GM23248 (cell line): ENCODE measurements around the gene USP53. TPM values are rescaled to one million over a fixed set of nuclear protein-coding genes. Genes with fewer than 3 reads are reported as not detected.
"Not testable (repeated sequence)": the region's sequence is repeated elsewhere in the genome, so short reads cannot be mapped to it uniquely, and the experiment has no call there.

Experiments
- DNase-seq: peaks from one replicate; pipeline ENCODE4 v3.0.0-alpha.2; 2015
- H2AFZ ChIP-seq: fragments of 200-600 bp; sonication (generic); 2 replicates; pipeline ENCODE4 v1.6.1; 2016; ENCODE audit warnings: antibody characterized with exemption
- H3F3A ChIP-seq: fragments of 200-600 bp; sonication (generic); 2 replicates; pipeline ENCODE4 v1.6.1; 2016; ENCODE audit warnings: mild to moderate bottlenecking, antibody characterized with exemption, mixed run types; ENCODE audit not compliant: insufficient read depth
- H3K27ac ChIP-seq: fragments of 200-600 bp; sonication (generic); 2 replicates; pipeline ENCODE4 v1.5.1; 2016; ENCODE audit warnings: mild to moderate bottlenecking
- H3K27me3 ChIP-seq: fragments of 200-600 bp; sonication (generic); replicated peaks from 2 replicates; pipeline ENCODE4 v1.6.1; 2016; ENCODE audit warnings: mild to moderate bottlenecking; ENCODE audit not compliant: insufficient read depth
- H3K36me3 ChIP-seq: fragments of 200-600 bp; sonication (generic); 2 replicates; pipeline ENCODE4 v1.6.1; 2016; ENCODE audit warnings: low read depth, mild to moderate bottlenecking
- H3K4me1 ChIP-seq: fragments of 200-600 bp; sonication (generic); 2 replicates; pipeline ENCODE4 v1.6.1; 2016; ENCODE audit warnings: mild to moderate bottlenecking; ENCODE audit not compliant: insufficient read depth
- H3K4me2 ChIP-seq: fragments of 200-600 bp; sonication (generic); one replicate; pipeline ENCODE4 v1.6.1; 2016; ENCODE audit warnings: mild to moderate bottlenecking; ENCODE audit not compliant: unreplicated experiment
- H3K4me3 ChIP-seq: fragments of 200-600 bp; sonication (generic); 2 replicates; pipeline ENCODE4 v1.5.1; 2016; ENCODE audit warnings: mild to moderate bottlenecking
- H3K79me2 ChIP-seq: fragments of 200-600 bp; sonication (generic); 2 replicates; pipeline ENCODE4 v1.6.1; 2016; ENCODE audit warnings: mild to moderate bottlenecking; ENCODE audit not compliant: insufficient read depth
- H3K9ac ChIP-seq: fragments of 200-600 bp; sonication (generic); 2 replicates; pipeline ENCODE4 v1.6.1; 2016; ENCODE audit warnings: mild to moderate bottlenecking
- H3K9me2 ChIP-seq: fragments of 200-600 bp; sonication (generic); 2 replicates; pipeline ENCODE4 v1.6.1; 2016; ENCODE audit warnings: mixed run types, mild to moderate bottlenecking, moderate library complexity; ENCODE audit not compliant: insufficient read depth
- H3K9me3 ChIP-seq: fragments of 200-600 bp; sonication (generic); one replicate; pipeline ENCODE4 v1.6.1; 2017; ENCODE audit warnings: low read depth
- H4K20me1 ChIP-seq: fragments of 200-600 bp; sonication (generic); 2 replicates; pipeline ENCODE4 v1.6.0; 2016; ENCODE audit not compliant: insufficient read depth
- EZH2 ChIP-seq: fragments of 200-600 bp; sonication (generic); IDR thresholded peaks from 2 replicates; pipeline ENCODE4 v1.6.1; 2018; ENCODE audit warnings: antibody characterized with exemption, mild to moderate bottlenecking; ENCODE audit not compliant: insufficient read depth, poor library complexity, severe bottlenecking
- EZH2phosphoT487 ChIP-seq: fragments of 200-600 bp; sonication (generic); IDR thresholded peaks from 2 replicates; pipeline ENCODE4 v1.6.1; 2018; ENCODE audit warnings: antibody characterized with exemption, moderate library complexity, mild to moderate bottlenecking, low read depth; ENCODE audit not compliant: insufficient read depth
- WGBS, 2 experiments: methylation state at CpG; one replicate each; pipeline ENCODE4 v1.1.6; 2015 to 2017; ENCODE audit warnings: low lambda C conversion rate in 2 of 2, low coverage in 1 of 2; ENCODE audit errors: missing lambda C conversion rate in 2 of 2; 5-methylcytosine and 5-hydroxymethylcytosine counted together
- in situ Hi-C: fragments of 300-500 bp; cut with MboI; formaldehyde crosslinking; loops from 2 replicates; pipeline ENCODE4 v1.15.0; 2020
- polyA plus RNA-seq: library from polyadenylated mRNA; unstranded; fragments of >200 nt; fragmentation: Nextera tagmentation; extraction: Ambion mirVana; gene quantifications from 2 replicates; pipeline ENCODE4 v1.2.1, GENCODE V29; 2016
- total RNA-seq: library from RNA; depleted of rRNA; stranded (reverse); fragments of >200 nt; shearing (Covaris generic); gene quantifications from 2 replicates; pipeline ENCODE4 v1.2.3, GENCODE V29; 2014

The USP53 gene
- total and polyA plus RNA-seq, 2 experiments from 2014 or later: 26.0 to 42.4 TPM

DNA sequence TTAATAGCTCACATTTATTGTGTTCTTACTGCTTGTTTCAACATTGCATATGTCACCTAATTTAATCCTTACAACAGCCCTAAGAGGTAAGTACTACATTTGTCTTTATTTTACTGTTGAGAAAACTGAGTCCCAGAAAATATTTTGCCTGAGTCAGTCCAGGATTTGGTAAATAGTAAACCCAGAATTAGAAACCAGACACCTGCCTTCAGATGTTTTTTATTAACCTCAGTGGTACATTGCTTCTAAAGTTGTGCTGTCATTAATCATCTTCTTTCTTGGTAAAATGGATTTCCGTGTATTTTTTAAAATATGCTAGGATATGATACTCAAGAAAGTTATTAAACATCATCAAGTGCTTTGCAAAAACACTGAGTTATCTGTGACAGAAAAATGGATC, 31.4 kb downstream of the USP53 start:
- peaks cover 26% of the 10 kb centered on the region; the same call in 1 of the 2 replicates for H3F3A ChIP-seq
- TF ChIP-seq EZH2phosphoT487: no peak
- TF ChIP-seq EZH2: no peak
- H3K9me3 ChIP-seq: no peaks in the 10 kb centered on the region
- DNase-seq: no peak
- no peaks in the 10 kb centered on the region for H4K20me1 ChIP-seq
- H3K27me3 ChIP-seq: no peaks in the 10 kb centered on the region
- no peak overlapping the region for H3K27ac ChIP-seq
- H3K4me3 ChIP-seq: no peak overlapping the region
- H2AFZ ChIP-seq: no peak overlapping the region
- H3K9ac ChIP-seq: no peak overlapping the region
- H3K9me2 ChIP-seq: no peaks in the 10 kb centered on the region
- H3K4me1 ChIP-seq: 0 out of 2 replicates have a peak, but pooled peaks cover 3% of the 10 kb centered on the region
- peaks cover 25% of the 10 kb centered on the region for H3K79me2 ChIP-seq
- in situ Hi-C loops: no loop called here
- 14 to 28% methylated on average over 1 of the region's 1 CpG for WGBS, 2 experiments
- peaks cover 57% of the 10 kb centered on the region for H3K36me3 ChIP-seq
- no peak overlapping the region for H3K4me2 ChIP-seq

DNA sequence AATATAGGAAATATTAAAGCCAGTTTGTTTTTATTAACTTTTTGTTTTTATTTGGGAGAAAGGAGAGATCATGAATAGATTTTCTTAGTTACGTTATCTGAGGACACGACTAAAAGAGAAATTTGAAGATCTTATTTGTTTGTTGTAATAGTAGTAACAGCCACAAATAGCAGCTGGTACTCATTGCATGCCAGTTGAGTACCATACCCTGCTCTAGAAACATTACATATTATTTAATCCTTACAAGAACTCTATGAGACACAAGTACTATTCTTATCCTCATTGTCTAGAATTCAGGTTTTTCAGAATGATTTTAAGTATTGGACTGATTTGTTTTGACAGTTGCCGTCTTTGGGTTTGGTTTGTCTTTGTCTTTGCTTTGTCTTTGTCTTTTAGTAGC, 31.8 kb downstream of the USP53 start:
- Histone ChIP-seq H3K9me3 (no peaks in the 10 kb centered on the region), H3K4me3 (no peak overlapping the region), H3K36me3 (peaks cover 58% of the 10 kb centered on the region), H4K20me1 (no peaks in the 10 kb centered on the region), H3K79me2 (peaks cover 22% of the 10 kb centered on the region), H3F3A (peaks cover 22% of the 10 kb centered on the region; the same call in 1 of the 2 replicates), H3K9me2 (no peaks in the 10 kb centered on the region), H3K9ac (no peak overlapping the region), H3K4me1 (0 out of 2 replicates have a peak, but pooled peaks cover 3% of the 10 kb centered on the region), H3K27ac (no peak overlapping the region), H2AFZ (no peak overlapping the region), H3K4me2 (no peak overlapping the region), H3K27me3 (no peaks in the 10 kb centered on the region)
- in situ Hi-C loops: no loop called here
- no peak for DNase-seq
- WGBS, 2 experiments: 98 to 100% methylated on average over 3 of the region's 3 CpGs
- TF ChIP-seq EZH2phosphoT487 (no peak), EZH2 (no peak)

DNA sequence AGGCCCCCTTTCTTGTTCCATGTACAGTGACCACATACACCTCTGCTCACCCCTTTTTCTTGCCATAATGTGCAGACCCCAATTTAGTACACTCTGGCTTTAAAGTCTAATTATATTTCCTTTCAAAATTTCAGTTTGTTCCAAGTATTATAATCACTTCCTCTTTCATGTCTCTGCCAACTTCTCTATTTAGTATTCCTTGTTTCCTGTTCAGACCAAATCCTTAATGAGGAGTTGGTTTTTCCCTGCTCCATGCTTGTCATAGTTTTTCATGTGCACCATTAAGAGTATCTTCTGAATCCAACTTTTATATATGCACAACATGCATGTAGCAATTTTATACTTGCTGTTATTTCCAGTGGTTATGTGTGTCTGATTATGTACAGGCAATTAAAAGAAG, 32.3 kb downstream of the USP53 start:
- Histone ChIP-seq H3K36me3 (peaks cover 54% of the 10 kb centered on the region), H3K79me2 (peaks cover 18% of the 10 kb centered on the region), H3K9me2 (no peaks in the 10 kb centered on the region), H3K4me3 (no peak overlapping the region), H3K4me1 (0 out of 2 replicates have a peak, but pooled peaks cover 3% of the 10 kb centered on the region), H3K4me2 (no peak overlapping the region), H4K20me1 (no peaks in the 10 kb centered on the region), H3K27me3 (no peaks in the 10 kb centered on the region), H3K9ac (no peak overlapping the region), H3K9me3 (no peaks in the 10 kb centered on the region), H3K27ac (no peak overlapping the region), H2AFZ (no peak overlapping the region), H3F3A (peaks cover 19% of the 10 kb centered on the region; the same call in 1 of the 2 replicates)
- DNase-seq: no peak
- in situ Hi-C loops: no loop called here
- TF ChIP-seq EZH2: no peak

DNA sequence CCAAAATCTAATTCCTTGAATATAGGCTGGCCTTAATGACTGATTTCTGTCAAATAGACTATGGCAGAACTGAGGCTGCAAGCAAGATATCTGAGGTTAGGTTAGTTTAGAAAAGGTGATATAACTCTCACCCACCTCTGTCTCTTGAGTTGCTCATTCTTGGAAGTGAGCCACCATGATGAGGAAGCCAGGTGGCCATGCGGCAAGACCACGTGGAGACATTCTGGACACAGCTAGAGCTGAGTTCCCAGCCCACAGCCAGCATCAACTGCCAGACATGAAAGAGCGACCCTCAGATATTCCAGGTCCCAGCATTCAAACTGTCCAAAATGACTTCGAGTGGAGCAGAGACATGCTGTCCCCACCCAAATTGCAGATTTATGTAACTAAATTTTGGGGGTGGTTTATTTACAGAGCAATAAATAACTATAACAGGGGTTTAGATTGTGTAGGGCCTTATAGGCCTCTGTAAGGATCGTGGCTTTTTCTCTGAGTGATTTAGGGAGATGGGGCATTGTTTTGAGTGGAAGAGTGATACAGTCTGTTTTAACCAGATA, 33.7 kb downstream of the USP53 start:
- Histone ChIP-seq H3K4me3 (no peak overlapping the region), H3K9ac (no peak overlapping the region), H3K9me3 (no peaks in the 10 kb centered on the region), H3K27me3 (no peaks in the 10 kb centered on the region), H2AFZ (no peak overlapping the region), H3K4me1 (0 out of 2 replicates have a peak, but pooled peaks cover 3% of the 10 kb centered on the region), H3F3A (peaks cover 25% of the 10 kb centered on the region; the same call in 1 of the 2 replicates), H3K27ac (no peak overlapping the region), H3K4me2 (no peak overlapping the region), H3K36me3 (peaks cover 53% of the 10 kb centered on the region), H3K9me2 (no peaks in the 10 kb centered on the region), H4K20me1 (no peaks in the 10 kb centered on the region), H3K79me2 (peaks cover 15% of the 10 kb centered on the region)
- in situ Hi-C loops: no loop called here
- no peak for DNase-seq
- WGBS, 2 experiments: 57 to 65% methylated on average over 5 of the region's 5 CpGs
- no peak for TF ChIP-seq EZH2phosphoT487
- TF ChIP-seq EZH2: no peak

DNA sequence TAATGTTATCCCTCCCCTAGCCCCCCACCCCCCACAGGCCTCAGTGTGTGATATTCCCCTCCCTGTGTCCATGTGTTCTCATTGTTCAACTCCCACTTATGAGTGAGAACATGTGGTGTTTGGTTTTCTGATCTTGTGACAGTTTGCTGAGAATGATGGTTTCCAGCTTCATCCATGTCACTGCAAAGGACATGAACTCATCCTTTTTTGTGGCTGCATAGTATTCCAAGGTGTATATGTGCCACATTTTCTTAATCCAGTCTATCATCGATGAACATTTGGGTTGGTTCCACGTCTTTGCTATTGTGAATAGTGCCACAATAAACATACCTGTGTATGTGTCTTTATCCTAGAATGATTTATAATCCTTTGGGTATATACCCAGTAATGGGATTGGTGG, 38.5 kb downstream of the USP53 start:
- DNase-seq, H3K9me3 ChIP-seq, H4K20me1 ChIP-seq, H3K4me3 ChIP-seq, in situ Hi-C loops, H3K9ac ChIP-seq, H3K4me1 ChIP-seq, H3K27ac ChIP-seq, H3K27me3 ChIP-seq, H2AFZ ChIP-seq, H3K9me2 ChIP-seq, H3K4me2 ChIP-seq: not testable (repeated sequence)
- H3K79me2 ChIP-seq: peaks cover 24% of the 10 kb centered on the region
- H3K36me3 ChIP-seq: peaks cover 66% of the 10 kb centered on the region
- 88 to 91% methylated on average over 2 of the region's 2 CpGs for WGBS, 2 experiments
- peaks cover 15% of the 10 kb centered on the region; the same call in 1 of the 2 replicates for H3F3A ChIP-seq

DNA sequence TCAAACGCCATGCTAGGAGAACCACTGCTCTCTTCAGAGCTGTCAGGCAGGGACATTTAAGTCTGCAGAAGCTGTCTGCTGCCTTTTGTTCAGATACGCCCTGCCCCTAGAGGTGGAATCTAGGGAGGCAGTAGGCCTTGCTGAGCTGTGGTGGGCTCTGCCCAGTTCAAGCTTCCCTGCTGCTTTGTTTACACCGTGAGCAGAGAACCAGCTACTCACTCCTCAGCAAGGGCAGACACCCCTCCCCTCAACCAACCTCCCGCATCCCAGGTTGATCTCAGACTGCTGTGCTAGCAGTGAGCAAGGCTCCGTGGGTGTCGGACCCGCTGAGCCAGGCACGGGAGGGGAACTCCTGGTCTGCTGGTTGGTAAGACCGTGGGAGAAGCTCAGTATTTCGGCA, 42.7 kb downstream of the USP53 start:
- H2AFZ ChIP-seq, H3K4me1 ChIP-seq, in situ Hi-C loops, H3F3A ChIP-seq, H3K9me3 ChIP-seq, H3K9ac ChIP-seq, H4K20me1 ChIP-seq, H3K27me3 ChIP-seq, H3K4me3 ChIP-seq, H3K9me2 ChIP-seq, H3K4me2 ChIP-seq, DNase-seq, H3K27ac ChIP-seq: not testable (repeated sequence)
- Histone ChIP-seq H3K79me2 (peaks cover 25% of the 10 kb centered on the region), H3K36me3 (peaks cover 71% of the 10 kb centered on the region)
- WGBS, 2 experiments: 83 to 88% methylated on average over 10 of the region's 10 CpGs
